ENCODE data around the gene LYAR.

The LYAR gene

GRCh38 chr4:4320951-4321714, 31.2 kb upstream of the LYAR start:
- Histone ChIP-seq H3K4me3 (IDR thresholded peaks at IDR 0.05; ENCODE audit: insufficient read depth, low read depth, low read length) (no peak overlapping the region), H2AFZ (ENCODE audit: low read depth) (no peak overlapping the region), H3K27ac (no peak overlapping the region), H3K27me3 (ENCODE audit: insufficient read depth, low read depth) (no peaks in the 10 kb centered on the region), H3K79me2 (ENCODE audit: insufficient read depth, low read depth) (no peaks in the 10 kb centered on the region), H3K4me2 (no peak overlapping the region), H4K20me1 (ENCODE audit: insufficient read depth) (no peaks in the 10 kb centered on the region), H3K9ac (no peak overlapping the region), H3K4me1 (ENCODE audit: low read depth, poor library complexity, severe bottlenecking) (peaks cover 13% of the 10 kb centered on the region), H3K36me3 (ENCODE audit: insufficient read depth) (no peaks in the 10 kb centered on the region)
- TF ChIP-seq CTCF (conservative IDR thresholded peaks at IDR 0.05; ENCODE audit: low read depth, low read length): no peak

- no peak overlapping the region for H3K4me3 ChIP-seq (IDR thresholded peaks at IDR 0.05; ENCODE audit: insufficient read depth, low read depth, low read length)
- H3K27ac ChIP-seq: no peak overlapping the region
- H3K4me2 ChIP-seq: no peak overlapping the region
- H3K79me2 ChIP-seq (ENCODE audit: insufficient read depth, low read depth): no peaks in the 10 kb centered on the region
- no peak overlapping the region for H2AFZ ChIP-seq (ENCODE audit: low read depth)
- no peaks in the 10 kb centered on the region for H4K20me1 ChIP-seq (ENCODE audit: insufficient read depth)
- TF ChIP-seq CTCF (conservative IDR thresholded peaks at IDR 0.05; ENCODE audit: low read depth, low read length): no peak
- no peaks in the 10 kb centered on the region for H3K36me3 ChIP-seq (ENCODE audit: insufficient read depth)
- no peak overlapping the region for H3K9ac ChIP-seq
- H3K27me3 ChIP-seq (ENCODE audit: insufficient read depth, low read depth): no peaks in the 10 kb centered on the region
- peaks cover 13% of the 10 kb centered on the region for H3K4me1 ChIP-seq (ENCODE audit: low read depth, poor library complexity, severe bottlenecking)
Measured at GRCh38 chr4:4320528-4320927, 30.6 kb upstream of the LYAR start.

GRCh38 chr4:4317496-4318232, 27.7 kb upstream of the LYAR start:
- H3K9ac ChIP-seq: no peak overlapping the region
- H3K27ac ChIP-seq: no peak overlapping the region
- no peak overlapping the region for H3K4me3 ChIP-seq (IDR thresholded peaks at IDR 0.05; ENCODE audit: insufficient read depth, low read depth, low read length)
- H2AFZ ChIP-seq (ENCODE audit: low read depth): no peak overlapping the region
- H3K79me2 ChIP-seq (ENCODE audit: insufficient read depth, low read depth): no peaks in the 10 kb centered on the region
- peaks cover 13% of the 10 kb centered on the region for H3K4me1 ChIP-seq (ENCODE audit: low read depth, poor library complexity, severe bottlenecking)
- no peaks in the 10 kb centered on the region for H3K27me3 ChIP-seq (ENCODE audit: insufficient read depth, low read depth)
- no peaks in the 10 kb centered on the region for H4K20me1 ChIP-seq (ENCODE audit: insufficient read depth)
- H3K4me2 ChIP-seq: no peak overlapping the region
- no peak for TF ChIP-seq CTCF (conservative IDR thresholded peaks at IDR 0.05; ENCODE audit: low read depth, low read length)
- H3K36me3 ChIP-seq (ENCODE audit: insufficient read depth): no peaks in the 10 kb centered on the region

GRCh38 chr4:4316150-4316495, 26.2 kb upstream of the LYAR start:
- H3K4me3 ChIP-seq (IDR thresholded peaks at IDR 0.05; ENCODE audit: insufficient read depth, low read depth, low read length): no peak overlapping the region
- no peaks in the 10 kb centered on the region for H3K79me2 ChIP-seq (ENCODE audit: insufficient read depth, low read depth)
- TF ChIP-seq CTCF (conservative IDR thresholded peaks at IDR 0.05; ENCODE audit: low read depth, low read length): no peak
- peaks cover 13% of the 10 kb centered on the region for H3K4me1 ChIP-seq (ENCODE audit: low read depth, poor library complexity, severe bottlenecking)
- no peak overlapping the region for H3K27ac ChIP-seq
- no peaks in the 10 kb centered on the region for H3K27me3 ChIP-seq (ENCODE audit: insufficient read depth, low read depth)
- H3K4me2 ChIP-seq: no peak overlapping the region
- H3K36me3 ChIP-seq (ENCODE audit: insufficient read depth): no peaks in the 10 kb centered on the region
- H4K20me1 ChIP-seq (ENCODE audit: insufficient read depth): no peaks in the 10 kb centered on the region
- no peak overlapping the region for H3K9ac ChIP-seq
- H2AFZ ChIP-seq (ENCODE audit: low read depth): no peak overlapping the region
